ENCODE results near the gene TECR.
"Not testable (repeated sequence)": the region's sequence is repeated elsewhere in the genome, so short reads cannot be mapped to it uniquely, and the experiment has no call there.

Gene TECR

GRCh38 chr19:14540741-14541525, 11.5 kb downstream of the TECR start:
- DNase-seq = no peak

DNA sequence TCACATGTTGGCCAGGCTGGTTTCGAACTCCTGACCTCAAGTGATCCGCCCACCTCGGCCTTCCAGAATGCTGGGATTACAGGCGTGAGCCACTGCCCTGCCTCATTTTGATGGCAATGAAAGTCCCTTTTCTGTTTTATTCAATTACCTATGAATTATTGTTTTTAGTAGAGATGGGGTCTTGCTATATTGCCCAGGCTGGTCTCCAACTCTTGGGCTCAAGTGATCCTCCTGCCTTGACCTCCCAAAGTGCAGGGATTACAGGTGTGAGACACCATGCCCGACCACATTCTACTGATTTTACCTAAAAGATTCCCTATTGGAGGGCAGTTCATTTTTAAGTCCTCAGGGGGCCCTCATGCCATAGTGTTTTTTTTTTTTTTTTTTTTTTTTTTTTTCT, 12.6 kb downstream of the TECR start:
- DNase-seq = not testable (repeated sequence)

GRCh38 chr19:14542711-14543328, 13.4 kb downstream of the TECR start:
- DNase-seq = no peak

DNA sequence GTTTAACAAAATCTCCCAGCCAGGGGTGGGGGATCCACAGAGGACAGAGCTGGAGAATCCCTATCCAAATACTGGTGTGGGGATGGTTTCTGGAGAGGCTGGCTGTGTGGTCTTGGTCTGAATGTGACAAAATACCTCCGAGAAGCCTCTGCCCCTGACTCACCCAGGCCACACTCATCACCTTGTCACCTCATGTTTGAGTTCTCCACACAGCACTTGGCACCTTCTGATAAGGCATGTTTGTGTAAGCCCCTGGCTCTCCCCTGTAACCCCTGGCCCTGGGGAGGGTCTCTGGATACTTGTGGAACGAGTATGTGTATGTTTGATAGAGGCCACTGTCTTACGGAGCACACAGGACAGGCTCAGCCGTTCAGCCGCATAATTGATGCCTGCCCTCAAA, 14.7 kb downstream of the TECR start:
- DNase-seq = no peak

DNA sequence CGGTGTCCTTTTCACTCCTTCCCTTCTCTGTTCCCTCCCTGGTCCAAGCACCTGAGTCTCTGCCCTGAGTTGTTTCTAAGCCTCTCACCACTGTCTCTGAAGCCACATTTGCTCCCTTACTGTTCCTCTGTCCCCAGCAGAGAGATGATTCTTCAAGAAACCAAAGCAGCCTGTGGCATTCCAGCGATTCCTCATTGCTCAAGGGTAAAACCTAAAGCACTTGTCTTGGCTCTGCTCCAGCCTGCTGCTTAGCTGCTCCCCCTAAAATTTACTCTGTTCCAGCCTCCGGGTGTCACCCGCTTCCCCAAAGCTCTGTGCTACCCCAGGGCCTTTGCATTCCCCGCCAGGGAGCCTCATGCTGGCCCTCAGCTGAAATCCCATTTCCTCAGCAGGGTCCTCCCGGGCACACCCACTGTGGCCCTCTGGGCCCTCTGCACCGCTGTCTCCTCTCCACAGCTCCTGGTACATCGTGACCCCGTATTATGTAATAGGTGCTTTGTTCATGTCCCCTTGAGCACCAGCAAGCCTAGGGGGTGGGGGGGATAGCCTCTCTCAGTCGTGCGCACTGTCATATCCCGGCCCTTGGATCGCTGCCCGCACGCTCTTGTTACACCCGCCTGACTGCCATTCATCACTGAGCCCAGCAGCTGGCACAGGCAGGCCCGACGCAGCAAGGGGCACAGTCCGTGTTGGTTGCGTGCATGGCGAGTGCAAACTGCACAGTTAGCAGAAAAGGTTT, 15.8 kb downstream of the TECR start:
- DNase-seq = peak; percentile 96

GRCh38 chr19:14545716-14546082, 16.3 kb downstream of the TECR start:
- DNase-seq = no peak

- no peak for DNase-seq
Observed at GRCh38 chr19:14550201-14550754, 20.9 kb downstream of the TECR start.

GRCh38 chr19:14551134-14552005, 22.0 kb downstream of the TECR start:
- DNase-seq = not testable (repeated sequence)

GRCh38 chr19:14552006-14552360, 22.6 kb downstream of the TECR start:
- DNase-seq = not testable (repeated sequence)

GRCh38 chr19:14553042-14553938, 23.9 kb downstream of the TECR start:
- no peak for DNase-seq

DNA sequence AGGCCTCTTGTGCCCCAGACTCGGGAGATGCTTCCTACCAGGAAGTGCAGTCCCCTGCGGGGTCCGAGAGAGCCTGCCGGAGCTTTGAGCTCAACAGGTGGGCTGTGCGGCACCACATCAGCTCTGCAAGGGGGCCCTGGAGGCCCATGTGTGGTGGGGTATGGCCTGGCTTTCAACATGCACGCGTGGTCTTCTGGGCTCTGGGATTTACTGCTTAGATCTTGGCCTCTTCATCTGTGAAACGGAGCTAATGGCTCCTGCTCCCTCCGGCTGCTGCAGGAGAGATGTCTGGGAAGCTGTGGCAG, 24.5 kb downstream of the TECR start:
- DNase-seq = no peak

DNA sequence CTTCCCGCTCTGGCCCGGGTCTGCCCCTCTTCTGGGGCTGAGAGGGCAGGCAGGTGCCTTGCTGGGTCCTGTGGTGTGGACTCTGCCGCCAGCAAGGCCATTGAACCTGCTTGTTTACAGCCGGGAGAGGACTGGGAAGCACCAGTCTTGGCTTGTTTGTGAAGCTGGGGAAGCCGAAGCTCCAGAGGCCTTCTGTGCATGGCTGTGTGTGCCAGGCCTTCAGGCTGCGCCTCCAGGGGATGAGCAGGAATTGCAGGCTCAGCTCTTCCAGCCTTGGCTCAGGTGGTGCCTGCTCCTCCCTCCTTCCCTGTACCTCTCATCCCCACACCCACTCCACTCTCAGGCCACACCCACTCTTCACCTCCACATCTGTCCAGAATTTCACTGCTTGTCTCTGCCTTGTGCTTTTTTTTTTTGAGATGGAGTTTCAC, 25.0 kb downstream of the TECR start:
- DNase-seq = no peak

DNA sequence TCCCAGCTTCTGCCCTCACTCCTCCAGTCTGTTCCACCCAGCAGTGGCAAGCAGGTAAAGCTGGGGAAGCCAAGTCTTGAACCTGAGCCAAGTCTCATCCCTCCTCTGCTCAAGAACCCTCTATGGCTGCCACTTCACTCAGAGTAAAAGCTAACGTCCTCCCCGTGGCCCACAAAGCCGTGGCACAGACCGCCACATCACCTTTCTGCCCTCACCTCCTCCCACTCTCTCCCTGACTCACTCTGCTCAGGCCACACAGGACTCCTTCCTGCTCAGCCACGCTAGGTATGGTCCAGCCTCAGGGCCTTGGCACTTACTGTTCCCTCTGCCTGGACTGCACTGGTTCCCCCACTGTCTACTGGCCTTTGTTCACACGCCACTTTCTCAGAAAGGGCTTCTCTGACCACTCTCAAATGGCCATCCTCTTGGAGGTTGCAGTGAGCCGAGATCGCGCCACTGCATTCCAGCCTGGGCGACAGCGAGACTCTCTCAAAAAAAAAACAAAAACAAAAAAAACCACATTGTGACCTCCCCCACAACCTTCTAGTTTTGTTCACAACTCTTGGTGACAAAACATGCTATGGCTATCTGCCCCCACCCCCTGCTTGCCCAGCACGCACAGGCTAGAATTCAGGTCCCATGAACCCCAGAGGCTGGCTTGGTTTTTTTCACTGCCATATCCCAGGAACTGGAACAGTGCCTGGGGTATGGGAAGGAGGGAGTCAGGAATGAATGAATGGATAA, 26.7 kb downstream of the TECR start:
- no peak for DNase-seq

- DNase-seq = no peak
Observed at GRCh38 chr19:14556662-14557188, 27.3 kb downstream of the TECR start.

GRCh38 chr19:14558370-14559066, 29.1 kb downstream of the TECR start:
- DNase-seq = no peak

DNA sequence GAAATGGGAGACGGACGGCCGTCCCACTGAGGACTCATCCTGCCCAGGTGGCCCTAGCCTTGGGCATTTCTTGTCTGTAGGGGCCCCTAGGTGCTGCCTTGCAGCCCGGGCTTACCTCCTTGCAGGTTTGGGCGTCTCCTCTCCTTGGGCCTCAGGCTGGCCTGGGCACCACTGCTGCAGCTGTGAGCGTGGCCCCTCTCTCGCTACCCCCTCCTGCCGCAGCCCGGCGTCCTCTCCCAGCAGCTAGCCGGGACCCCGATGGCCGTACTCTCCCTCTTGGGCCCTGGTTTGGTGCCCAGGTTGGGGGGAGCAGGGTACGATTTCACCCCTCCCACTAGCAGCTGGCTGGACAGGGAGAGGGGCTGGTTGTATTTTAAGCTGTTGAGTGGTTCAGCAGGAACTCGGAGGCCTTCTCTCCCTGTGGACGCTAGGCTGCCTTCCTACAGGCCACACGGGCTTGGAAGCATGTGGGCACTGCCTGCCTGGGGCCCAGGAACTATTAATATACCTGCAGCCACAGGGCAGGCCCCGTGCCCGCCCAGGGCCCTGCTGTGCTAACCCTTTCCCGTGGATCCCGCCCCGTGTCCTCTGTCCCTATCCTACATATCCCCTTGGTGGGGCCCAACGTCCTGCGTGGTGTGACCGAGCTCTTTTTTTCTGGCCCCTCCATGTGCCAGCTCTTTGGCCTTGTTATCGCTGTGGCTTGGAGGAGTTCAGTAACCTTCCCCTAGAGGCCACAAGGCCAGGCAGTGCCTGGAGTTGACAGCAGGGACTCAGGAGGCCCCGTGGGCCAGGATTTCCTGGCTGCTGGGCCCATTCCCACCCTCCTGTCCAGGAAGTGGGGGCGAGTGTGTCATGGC, 30.8 kb downstream of the TECR start:
- DNase-seq = no peak

DNA sequence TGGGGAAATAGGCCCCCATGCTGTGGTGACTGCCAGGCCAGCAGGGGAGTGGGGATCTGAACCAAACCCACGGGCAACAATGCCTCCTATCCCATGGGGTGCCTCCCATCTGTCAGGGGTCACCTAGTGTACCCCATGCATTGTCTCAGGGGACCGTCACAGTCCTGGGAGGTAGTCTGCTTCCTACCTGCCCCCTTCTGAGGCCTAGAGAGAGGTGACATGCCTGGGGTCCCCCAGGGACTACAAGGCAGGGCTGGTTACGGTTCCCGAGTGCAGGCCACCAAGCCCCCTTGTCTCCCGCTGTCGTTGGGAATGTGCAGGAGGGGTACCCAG, 31.3 kb downstream of the TECR start:
- DNase-seq = no peak

DNA sequence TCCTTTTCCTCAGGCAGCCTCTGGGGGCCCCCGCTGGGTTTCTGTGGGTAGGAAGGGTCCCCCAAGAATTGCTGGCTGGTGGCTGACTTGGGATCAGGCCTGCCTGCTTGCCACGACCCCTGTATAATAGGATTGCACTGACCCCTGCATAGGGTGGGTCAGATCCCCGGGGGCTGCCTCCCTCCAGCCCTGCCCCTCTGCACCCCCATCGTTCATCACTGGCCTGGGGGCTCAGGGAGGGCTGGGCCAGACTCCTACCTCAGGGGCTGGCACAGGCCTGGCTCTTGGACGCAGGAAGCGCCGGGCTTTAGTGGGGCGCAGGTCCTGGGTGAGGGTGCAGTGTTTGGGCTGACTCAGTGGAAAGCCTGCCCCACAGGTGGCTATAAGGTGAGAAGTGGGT, 31.9 kb downstream of the TECR start:
- DNase-seq = no peak

DNA sequence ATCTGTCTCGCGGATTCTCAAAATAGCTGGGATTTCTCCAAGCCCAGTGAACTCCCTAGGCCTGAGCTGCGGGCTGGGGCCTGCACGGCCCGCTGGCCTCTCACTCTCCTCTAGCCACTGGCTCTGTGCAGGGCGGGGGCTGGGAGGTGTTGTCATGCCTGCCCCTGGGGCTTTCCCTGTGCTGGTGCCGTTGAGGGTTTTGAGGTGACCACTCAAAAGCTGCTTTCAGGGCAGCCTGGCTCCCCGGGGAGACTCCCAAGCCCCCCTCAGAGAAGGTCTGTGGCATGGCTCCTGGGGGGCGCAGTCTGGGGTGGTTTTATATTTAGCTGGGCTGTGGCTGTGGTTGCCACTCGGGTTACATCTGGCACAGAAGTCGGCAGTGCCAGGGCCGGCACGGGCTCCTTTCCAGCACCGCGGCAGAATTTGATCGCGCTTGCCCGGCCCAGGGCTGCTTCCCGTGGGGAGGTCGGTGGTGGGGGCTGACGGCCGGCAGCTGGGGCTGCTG, 32.5 kb downstream of the TECR start:
- DNase-seq = no peak

All from NCI-H1105 (cell line).